Ramos (cell line): ENCODE data around the gene LZIC.

Experiments used
- in situ Hi-C: fragments of 300-500 bp; cut with MboI; formaldehyde crosslinking; loops from one replicate; pipeline ENCODE4 v1.14.3; 2022; ENCODE audit warnings: low sequenced_read_pairs; ENCODE audit not compliant: unreplicated experiment

Gene LZIC

GRCh38 chr1:9912264-9912936 is 30.8 kb downstream of the LZIC start:
- in situ Hi-C loops, result no loop called here

GRCh38 chr1:9910423-9911178 is 32.6 kb downstream of the LZIC start:
- in situ Hi-C loops, result no loop called here

- in situ Hi-C loops, result no loop called here
These were observed 33.1 kb downstream of the LZIC start, which contains the start of gene CTNNBIP1 for GRCh38 chr1:9910076-9910422. Gene CTNNBIP1, minus strand, starts transcription at chr1:9910269. Its CDS starts 38,205 bp downstream, at chr1:9872064.

- in situ Hi-C loops, result no loop called here
These were observed 33.8 kb downstream of the LZIC start for GRCh38 chr1:9909234-9910046.

- in situ Hi-C loops, result no loop called here
These were observed 34.3 kb downstream of the LZIC start for GRCh38 chr1:9908871-9909233.

GRCh38 chr1:9907441-9907840 is 35.8 kb downstream of the LZIC start:
- in situ Hi-C loops, result no loop called here

- in situ Hi-C loops, result no loop called here
These were observed 36.7 kb downstream of the LZIC start for GRCh38 chr1:9906466-9906865.

- in situ Hi-C loops, result no loop called here
These were observed 38.2 kb downstream of the LZIC start for GRCh38 chr1:9905010-9905409.

GRCh38 chr1:9904596-9904995 is 38.6 kb downstream of the LZIC start:
- in situ Hi-C loops, result no loop called here

- in situ Hi-C loops, result no loop called here
These were observed 39.2 kb downstream of the LZIC start for GRCh38 chr1:9903801-9904527.

- in situ Hi-C loops, result no loop called here
These were observed 41.1 kb downstream of the LZIC start for GRCh38 chr1:9902060-9902452.

GRCh38 chr1:9901148-9902059 is 41.8 kb downstream of the LZIC start:
- in situ Hi-C loops, result no loop called here

GRCh38 chr1:9900142-9901043 is 42.8 kb downstream of the LZIC start:
- in situ Hi-C loops, result no loop called here

- in situ Hi-C loops, result no loop called here
These were observed 49.1 kb downstream of the LZIC start for GRCh38 chr1:9894115-9894514.

GRCh38 chr1:9892563-9893528 is 50.3 kb downstream of the LZIC start:
- in situ Hi-C loops, result no loop called here

- in situ Hi-C loops, result no loop called here
These were observed 52.0 kb downstream of the LZIC start for GRCh38 chr1:9891207-9891606.

GRCh38 chr1:9890224-9890731 is 52.9 kb downstream of the LZIC start:
- in situ Hi-C loops, result no loop called here
